Thoracic aorta (tissue), 2 donors: ENCODE results near the gene HNRNPA3. TPM values are rescaled to one million over a fixed set of nuclear protein-coding genes. Genes with fewer than 3 reads are reported as not detected.

ENCODE experiments used
- ATAC-seq: fragments of 150-250 bp; one replicate; pipeline ENCODE4 v1.8.0; 2017; ENCODE audit warnings: low read depth; ENCODE audit not compliant: insufficient number of reproducible peaks, low FRiP score
- DNase-seq: peaks from one replicate; pipeline ENCODE4 v3.0.0-alpha.2; 2020; ENCODE audit warnings: low spot score
- H3K27ac ChIP-seq, 2 donors: fragments of 200-600 bp; sonication (generic); 1 replicate in 1 of 2; 2 replicates in 1 of 2; pipeline ENCODE4 v1.5.1; 2016; ENCODE audit warnings: mild to moderate bottlenecking in 2 of 2, moderate library complexity in 2 of 2
- H3K27me3 ChIP-seq: fragments of 200-600 bp; sonication (generic); replicated peaks from 2 replicates; pipeline ENCODE4 v1.6.0; 2016; ENCODE audit warnings: mild to moderate bottlenecking; ENCODE audit not compliant: insufficient read depth
- H3K36me3 ChIP-seq: fragments of 200-600 bp; sonication (generic); one replicate; pipeline ENCODE4 v1.5.1; 2016
- H3K4me1 ChIP-seq, 2 donors: fragments of 200-600 bp; sonication (generic); 1 replicate in 1 of 2; 2 replicates in 1 of 2; pipeline versions ENCODE4 v1.5.1 to v1.6.0; 2016; ENCODE audit warnings: low read depth in 2 of 2, mild to moderate bottlenecking in 1 of 2; ENCODE audit not compliant: control insufficient read depth in 1 of 2
- H3K4me3 ChIP-seq: fragments of 200-600 bp; sonication (generic); 2 replicates; pipeline ENCODE4 v1.5.1; 2016; ENCODE audit warnings: mild to moderate bottlenecking
- H3K9me3 ChIP-seq: fragments of 200-600 bp; sonication (generic); 2 replicates; pipeline ENCODE4 v1.5.1; 2016
- CTCF ChIP-seq: fragments of 200-600 bp; sonication (generic); IDR thresholded peaks from one replicate; pipeline ENCODE4 v1.5.1; 2019; ENCODE audit warnings: antibody characterized with exemption
- total RNA-seq, 2 donors: library from RNA; depleted of rRNA; stranded (reverse); fragments of >200 nt; gene quantifications; one replicate each; pipeline versions ENCODE4 v1.1.0 to v1.2.3, GENCODE V29; 2016

Gene HNRNPA3
- total RNA-seq, 2 donors from 2014 or later = 60.1 to 98.4 TPM

- Histone ChIP-seq H3K9me3 (no peaks in the 10 kb centered on the region), H3K36me3 (peaks cover 31% of the 10 kb centered on the region), H3K27ac (no peak overlapping the region), H3K4me3 (no peak overlapping the region), H3K27me3 (no peaks in the 10 kb centered on the region), H3K4me1 (peaks cover 0 to 8% of the 10 kb centered on the region in 2 donors)
- DNase-seq (no peak), ATAC-seq (no peak)
- TF ChIP-seq CTCF = no peak
Observed at GRCh38 chr2:177225965-177226360, 13.4 kb downstream of the HNRNPA3 start.

- ATAC-seq (no peak), DNase-seq (no peak)
- Histone ChIP-seq H3K4me1 (peaks cover 5 to 22% of the 10 kb centered on the region in 2 donors), H3K36me3 (peaks cover 34% of the 10 kb centered on the region), H3K27ac (no peak overlapping the region), H3K4me3 (no peak overlapping the region), H3K9me3 (no peaks in the 10 kb centered on the region), H3K27me3 (no peaks in the 10 kb centered on the region)
- no peak for TF ChIP-seq CTCF
Observed at GRCh38 chr2:177229442-177230242, 17.0 kb downstream of the HNRNPA3 start.

- H3K27me3 ChIP-seq = no peaks in the 10 kb centered on the region
- H3K9me3 ChIP-seq = no peaks in the 10 kb centered on the region
- H3K36me3 ChIP-seq = peaks cover 34% of the 10 kb centered on the region
- no peak for TF ChIP-seq CTCF
- no peak overlapping the region for H3K27ac ChIP-seq
- H3K4me1 ChIP-seq = peaks cover 9 to 36% of the 10 kb centered on the region in 2 donors
- no peak overlapping the region for H3K4me3 ChIP-seq
- ATAC-seq (no peak), DNase-seq (no peak)
Observed at GRCh38 chr2:177231270-177231669, 18.7 kb downstream of the HNRNPA3 start.

GRCh38 chr2:177232098-177232704 is 19.6 kb downstream of the HNRNPA3 start:
- H3K36me3 ChIP-seq = peaks cover 34% of the 10 kb centered on the region
- no peak for TF ChIP-seq CTCF
- ATAC-seq (no peak), DNase-seq (no peak)
- no peaks in the 10 kb centered on the region for H3K9me3 ChIP-seq
- peaks cover 17 to 45% of the 10 kb centered on the region in 2 donors for H3K4me1 ChIP-seq
- H3K27me3 ChIP-seq = no peaks in the 10 kb centered on the region
- H3K4me3 ChIP-seq = no peak overlapping the region
- H3K27ac ChIP-seq = no peak overlapping the region

GRCh38 chr2:177234267-177234666 is 21.7 kb downstream of the HNRNPA3 start:
- Histone ChIP-seq H3K4me1 (peaks cover 36 to 66% of the 10 kb centered on the region in 2 donors), H3K9me3 (no peaks in the 10 kb centered on the region), H3K27ac (no peak overlapping the region), H3K4me3 (no peak overlapping the region), H3K27me3 (no peaks in the 10 kb centered on the region), H3K36me3 (peaks cover 30% of the 10 kb centered on the region)
- TF ChIP-seq CTCF = no peak
- ATAC-seq (no peak), DNase-seq (no peak)
